ENCODE data around the gene UGT1A5.

DNA sequence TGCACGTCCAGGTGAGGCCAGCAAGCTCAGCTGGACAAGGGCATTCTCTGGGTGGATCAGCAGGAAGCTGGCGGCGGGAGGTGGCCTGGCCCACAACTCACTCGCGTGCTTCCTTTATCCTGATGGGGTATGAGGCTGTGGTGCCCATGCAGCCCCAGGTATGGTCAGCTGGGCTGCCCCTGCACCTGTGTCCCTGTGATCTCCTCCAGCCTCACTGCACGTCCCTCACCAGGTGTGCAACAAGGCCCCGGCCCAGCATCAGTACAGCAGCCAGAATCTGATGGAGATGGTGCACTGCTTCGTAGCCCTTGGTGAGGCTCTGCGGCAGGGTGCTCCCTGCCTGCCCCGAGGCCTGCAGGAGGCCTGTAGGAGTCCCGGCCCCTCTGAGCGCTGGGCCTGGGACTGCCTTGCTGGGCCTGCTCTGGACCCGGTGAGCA lies 83.0 kb downstream of the UGT1A5 start:
- no peak for TF ChIP-seq GATA2 (IDR thresholded peaks at IDR 0.05; ENCODE audit: low read depth, low read length)
- no peak for TF ChIP-seq GATA3 (IDR thresholded peaks at IDR 0.05; ENCODE audit: low read depth, low read length)

Data from SH-SY5Y (cell line).